ENCODE results near the gene ARHGAP33.
"Not testable (repeated sequence)": the region's sequence is repeated elsewhere in the genome, so short reads cannot be mapped to it uniquely, and the experiment has no call there.

ARHGAP33 gene

GRCh38 chr19:35792888-35793287 is 17.5 kb downstream of the ARHGAP33 start:
- H3K4me3 ChIP-seq (ENCODE audit: low read depth, low read length) = no peak overlapping the region

GRCh38 chr19:35793381-35794165 is 18.2 kb downstream of the ARHGAP33 start:
- no peak overlapping the region for H3K4me3 ChIP-seq (ENCODE audit: low read depth, low read length)

GRCh38 chr19:35795564-35795963 is 20.2 kb downstream of the ARHGAP33 start:
- H3K4me3 ChIP-seq (ENCODE audit: low read depth, low read length) = not testable (repeated sequence)

- H3K4me3 ChIP-seq (ENCODE audit: low read depth, low read length) = no peak overlapping the region
These were observed 21.5 kb downstream of the ARHGAP33 start for GRCh38 chr19:35796645-35797542.

GRCh38 chr19:35797663-35798062 is 22.3 kb downstream of the ARHGAP33 start:
- H3K4me3 ChIP-seq (ENCODE audit: low read depth, low read length) = peak overlapping the region; percentile 13

- H3K4me3 ChIP-seq (ENCODE audit: low read depth, low read length) = no peak overlapping the region
These were observed 26.5 kb downstream of the ARHGAP33 start for GRCh38 chr19:35801828-35802227.

GRCh38 chr19:35805526-35806102 is 30.2 kb downstream of the ARHGAP33 start:
- H3K4me3 ChIP-seq (ENCODE audit: low read depth, low read length) = no peak overlapping the region

- H3K4me3 ChIP-seq (ENCODE audit: low read depth, low read length) = no peak overlapping the region
These were observed 31.2 kb downstream of the ARHGAP33 start for GRCh38 chr19:35806597-35806996.

- H3K4me3 ChIP-seq (ENCODE audit: low read depth, low read length) = no peak overlapping the region
These were observed 32.3 kb downstream of the ARHGAP33 start for GRCh38 chr19:35807633-35808032.

GRCh38 chr19:35811317-35812219 is 36.2 kb downstream of the ARHGAP33 start:
- no peak overlapping the region for H3K4me3 ChIP-seq (ENCODE audit: low read depth, low read length)

- no peak within 1 kb of the TSS for H3K4me3 ChIP-seq (ENCODE audit: low read depth, low read length)
These were observed 37.1 kb downstream of the ARHGAP33 start, which contains the start of gene PRODH2 for GRCh38 chr19:35812220-35813042. PRODH2 (minus strand) TSS chr19:35812845; CDS start chr19:35812805, 40 bp downstream.

- H3K4me3 ChIP-seq (ENCODE audit: low read depth, low read length) = no peak overlapping the region
These were observed 37.9 kb downstream of the ARHGAP33 start for GRCh38 chr19:35813043-35813890.

- no peak overlapping the region for H3K4me3 ChIP-seq (ENCODE audit: low read depth, low read length)
These were observed 40.9 kb downstream of the ARHGAP33 start for GRCh38 chr19:35816262-35816661.

GRCh38 chr19:35816846-35817245 is 41.5 kb downstream of the ARHGAP33 start:
- H3K4me3 ChIP-seq (ENCODE audit: low read depth, low read length) = no peak overlapping the region

- no peak overlapping the region for H3K4me3 ChIP-seq (ENCODE audit: low read depth, low read length)
These were observed 43.1 kb downstream of the ARHGAP33 start for GRCh38 chr19:35818445-35818844.

- no peak overlapping the region for H3K4me3 ChIP-seq (ENCODE audit: low read depth, low read length)
These were observed 47.2 kb downstream of the ARHGAP33 start for GRCh38 chr19:35822579-35822978.

- no peak overlapping the region for H3K4me3 ChIP-seq (ENCODE audit: low read depth, low read length)
These were observed 48.8 kb downstream of the ARHGAP33 start for GRCh38 chr19:35824150-35824549.

- no peak overlapping the region for H3K4me3 ChIP-seq (ENCODE audit: low read depth, low read length)
These were observed 53.4 kb downstream of the ARHGAP33 start for GRCh38 chr19:35828692-35829301.
